Mononuclear cell (primary cell): ENCODE measurements around the gene CFH. TPM values are rescaled to one million over a fixed set of nuclear protein-coding genes. Genes with fewer than 3 reads are reported as not detected.
"Not testable (repeated sequence)": the region's sequence is repeated elsewhere in the genome, so short reads cannot be mapped to it uniquely, and the experiment has no call there.

ENCODE experiments used
- H3K27me3 ChIP-seq: 2 replicates; pipeline ENCODE4 v1.6.0; 2011; ENCODE audit warnings: low read length, control low read depth; ENCODE audit not compliant: insufficient read depth
- H3K4me1 ChIP-seq: 2 replicates; pipeline ENCODE4 v1.5.1; 2011; ENCODE audit warnings: mild to moderate bottlenecking, low read length, control low read depth; ENCODE audit not compliant: insufficient read depth
- H3K4me3 ChIP-seq: 2 replicates; pipeline ENCODE4 v1.5.1; 2011; ENCODE audit warnings: mild to moderate bottlenecking, low read length, moderate library complexity
- H3K9me3 ChIP-seq: 2 replicates; pipeline ENCODE4 v1.5.1; 2011; ENCODE audit warnings: low read depth, mild to moderate bottlenecking, control low read depth, low read length
- total RNA-seq: library from RNA; depleted of rRNA; stranded (reverse); fragments of >200 nt; gene quantifications from one replicate; pipeline ENCODE4 v1.2.3, GENCODE V29; 2012

The CFH gene
- total RNA-seq, 1 donor = 1.6 TPM

- Histone ChIP-seq H3K27me3 (no peaks in the 10 kb centered on the region), H3K4me3 (no peak overlapping the region), H3K4me1 (no peaks in the 10 kb centered on the region), H3K9me3 (no peaks in the 10 kb centered on the region)
Measured at GRCh38 chr1:196685506-196685905, 33.7 kb downstream of the CFH start.

- H3K4me1 ChIP-seq = no peaks in the 10 kb centered on the region
- H3K9me3 ChIP-seq = no peaks in the 10 kb centered on the region
- H3K27me3 ChIP-seq = no peaks in the 10 kb centered on the region
- H3K4me3 ChIP-seq = no peak overlapping the region
Measured at GRCh38 chr1:196689001-196689400, 37.2 kb downstream of the CFH start.

GRCh38 chr1:196690582-196690981 lies 38.7 kb downstream of the CFH start:
- H3K9me3 ChIP-seq = no peaks in the 10 kb centered on the region
- no peaks in the 10 kb centered on the region for H3K27me3 ChIP-seq
- H3K4me3 ChIP-seq = no peak overlapping the region
- no peaks in the 10 kb centered on the region for H3K4me1 ChIP-seq

GRCh38 chr1:196698993-196699392 lies 47.1 kb downstream of the CFH start:
- Histone ChIP-seq H3K27me3 (no peaks in the 10 kb centered on the region), H3K9me3 (no peaks in the 10 kb centered on the region), H3K4me3 (no peak overlapping the region), H3K4me1 (no peaks in the 10 kb centered on the region)

- Histone ChIP-seq H3K9me3 (no peaks in the 10 kb centered on the region), H3K4me3 (no peak overlapping the region), H3K27me3 (no peaks in the 10 kb centered on the region)
Measured at GRCh38 chr1:196701144-196701543, 49.3 kb downstream of the CFH start.

GRCh38 chr1:196709892-196710291 lies 58.0 kb downstream of the CFH start:
- not testable (repeated sequence) for H3K27me3 ChIP-seq, H3K4me1 ChIP-seq, H3K4me3 ChIP-seq, H3K9me3 ChIP-seq

More at GRCh38 chr1:196701144-196701543, 49.3 kb downstream of the CFH start:
- H3K4me1 ChIP-seq = no peaks in the 10 kb centered on the region

- Histone ChIP-seq H3K9me3 (no peaks in the 10 kb centered on the region), H3K27me3 (no peaks in the 10 kb centered on the region), H3K4me3 (no peak overlapping the region), H3K4me1 (no peaks in the 10 kb centered on the region)
Measured at GRCh38 chr1:196717868-196718267, 66.0 kb downstream of the CFH start.

GRCh38 chr1:196723325-196724185 lies 71.7 kb downstream of the CFH start:
- Histone ChIP-seq H3K27me3 (no peaks in the 10 kb centered on the region), H3K4me3 (no peak overlapping the region), H3K4me1 (no peaks in the 10 kb centered on the region), H3K9me3 (no peaks in the 10 kb centered on the region)

GRCh38 chr1:196732526-196732925 lies 80.7 kb downstream of the CFH start:
- Histone ChIP-seq H3K4me1 (no peaks in the 10 kb centered on the region), H3K9me3 (peaks cover 6% of the 10 kb centered on the region), H3K27me3 (no peaks in the 10 kb centered on the region), H3K4me3 (no peak overlapping the region)

- H3K27me3 ChIP-seq = no peaks in the 10 kb centered on the region
- H3K9me3 ChIP-seq = peaks cover 6% of the 10 kb centered on the region
- no peaks in the 10 kb centered on the region for H3K4me1 ChIP-seq
- no peak overlapping the region for H3K4me3 ChIP-seq
Measured at GRCh38 chr1:196733091-196733970, 81.5 kb downstream of the CFH start.

GRCh38 chr1:196734006-196734405 lies 82.2 kb downstream of the CFH start:
- peaks cover 6% of the 10 kb centered on the region for H3K9me3 ChIP-seq
- H3K4me1 ChIP-seq = no peaks in the 10 kb centered on the region
- H3K27me3 ChIP-seq = no peaks in the 10 kb centered on the region
- H3K4me3 ChIP-seq = no peak overlapping the region

- peaks cover 6% of the 10 kb centered on the region for H3K9me3 ChIP-seq
- no peaks in the 10 kb centered on the region for H3K4me1 ChIP-seq
- H3K27me3 ChIP-seq = no peaks in the 10 kb centered on the region
- H3K4me3 ChIP-seq = no peak overlapping the region
Measured at GRCh38 chr1:196734460-196734859, 82.6 kb downstream of the CFH start.

- H3K27me3 ChIP-seq = no peaks in the 10 kb centered on the region
Measured at GRCh38 chr1:196738730-196739129, 86.9 kb downstream of the CFH start.

GRCh38 chr1:196743244-196743643 lies 91.4 kb downstream of the CFH start:
- H3K4me3 ChIP-seq, H3K4me1 ChIP-seq, H3K27me3 ChIP-seq, H3K9me3 ChIP-seq: not testable (repeated sequence)

More at GRCh38 chr1:196738730-196739129, 86.9 kb downstream of the CFH start:
- no peak overlapping the region for H3K4me3 ChIP-seq
- H3K9me3 ChIP-seq = no peaks in the 10 kb centered on the region
- no peaks in the 10 kb centered on the region for H3K4me1 ChIP-seq

- H3K4me1 ChIP-seq, H3K9me3 ChIP-seq, H3K4me3 ChIP-seq, H3K27me3 ChIP-seq: not testable (repeated sequence)
Measured at GRCh38 chr1:196765019-196765740, 113.3 kb downstream of the CFH start.
